WTC11 (cell line): Measurements from ENCODE around the gene MED12L. TPM values are rescaled to one million over a fixed set of nuclear protein-coding genes. Genes with fewer than 3 reads are reported as not detected.

ENCODE experiments used
- ATAC-seq: fragments of 200-7000 bp; cut with Tn5 transposase; 2 replicates; pipeline ENCODE4 v1.10.0; 2021; ENCODE audit warnings: mild to moderate bottlenecking, moderate library complexity
- CTCF ChIA-PET: fragments of 300-600 bp; sonication (Branson Sonifier 250); formaldehyde crosslinking; loops from one replicate; lab custom pipeline; 2021; ENCODE audit warnings: antibody characterized with exemption; lab: Charles Lee
- POLR2A ChIA-PET: fragments of 350-600 bp; sonication (Branson Sonifier 250); formaldehyde crosslinking; loops from one replicate; lab custom pipeline; 2021; ENCODE audit warnings: antibody characterized with exemption; lab: Charles Lee
- DNase-seq: peaks from one replicate; pipeline ENCODE4 v3.0.0; 2021; ENCODE audit warnings: low spot score
- H3K27ac Mint-ChIP-seq: 2 replicates; pipeline ENCODE4 v1.8.0; 2021; ENCODE audit warnings: mixed read lengths
- H3K27me3 Mint-ChIP-seq: 2 replicates; pipeline ENCODE4 v1.8.0; 2021; ENCODE audit warnings: low read depth, mild to moderate bottlenecking, moderate library complexity, mixed read lengths
- H3K36me3 Mint-ChIP-seq: 2 replicates; pipeline ENCODE4 v1.8.0; 2021; ENCODE audit warnings: mixed read lengths
- H3K4me1 Mint-ChIP-seq: 2 replicates; pipeline ENCODE4 v1.8.0; 2022; ENCODE audit warnings: mixed read lengths
- H3K4me3 Mint-ChIP-seq: 2 replicates; pipeline ENCODE4 v1.8.0; 2021; ENCODE audit warnings: mild to moderate bottlenecking, moderate library complexity, mixed read lengths
- H3K9me3 Mint-ChIP-seq: 2 replicates; pipeline ENCODE4 v1.8.0; 2021; ENCODE audit warnings: mixed read lengths
- CTCF ChIP-seq: fragments of 200-600 bp; IDR thresholded peaks from 2 replicates; pipeline ENCODE4 v1.8.0; 2022; ENCODE audit warnings: antibody characterized with exemption
- ELF4 ChIP-seq: sonication (generic); formaldehyde crosslinking; IDR thresholded peaks from 2 replicates; pipeline ENCODE4 v1.8.1; 2022; ENCODE audit warnings: low read depth, mild to moderate bottlenecking, moderate library complexity, missing genetic modification reagents
- HMGXB4 ChIP-seq: sonication (generic); formaldehyde crosslinking; IDR thresholded peaks from 2 replicates; pipeline ENCODE4 v1.8.1; 2023; ENCODE audit warnings: mild to moderate bottlenecking, moderate library complexity, missing genetic modification reagents
- JUN ChIP-seq: sonication (generic); formaldehyde crosslinking; IDR thresholded peaks from 2 replicates; pipeline ENCODE4 v1.8.0; 2023; ENCODE audit warnings: mild to moderate bottlenecking, missing genetic modification reagents
- NR3C1 ChIP-seq: sonication (generic); formaldehyde crosslinking; conservative IDR thresholded peaks from 2 replicates; pipeline ENCODE4 v1.8.1; 2023; ENCODE audit warnings: low read depth, mild to moderate bottlenecking, missing genetic modification reagents
- PRDM15 ChIP-seq: sonication (generic); formaldehyde crosslinking; IDR thresholded peaks from 2 replicates; pipeline ENCODE4 v1.8.0; 2022; ENCODE audit warnings: missing genetic modification reagents
- RORB ChIP-seq: fragments of 250-450 bp; sonication (Bioruptor Pico); IDR thresholded peaks from 2 replicates; pipeline ENCODE4 v1.9.0; 2021; ENCODE audit warnings: mild to moderate bottlenecking
- SP1 ChIP-seq: sonication (generic); formaldehyde crosslinking; conservative IDR thresholded peaks from 2 replicates; pipeline ENCODE4 v1.8.1; 2022; ENCODE audit warnings: missing genetic modification reagents
- TEAD1 ChIP-seq: sonication (generic); formaldehyde crosslinking; IDR thresholded peaks from 2 replicates; pipeline ENCODE4 v1.8.0; 2022; ENCODE audit warnings: mild to moderate bottlenecking, missing genetic modification reagents
- TP53 ChIP-seq: sonication (generic); formaldehyde crosslinking; IDR thresholded peaks from 2 replicates; pipeline ENCODE4 v1.8.1; 2023; ENCODE audit warnings: mild to moderate bottlenecking, missing genetic modification reagents
- ZBTB43 ChIP-seq: sonication (generic); formaldehyde crosslinking; IDR thresholded peaks from 2 replicates; pipeline ENCODE4 v1.8.1; 2023; ENCODE audit warnings: mild to moderate bottlenecking, missing genetic modification reagents
- ZMAT4 ChIP-seq: fragments of 250-450 bp; sonication (Bioruptor Pico); IDR thresholded peaks from 2 replicates; pipeline ENCODE4 v1.9.0; 2021; ENCODE audit warnings: mild to moderate bottlenecking
- ZNF121 ChIP-seq: sonication (generic); formaldehyde crosslinking; IDR thresholded peaks from 2 replicates; pipeline ENCODE4 v1.8.0; 2023; ENCODE audit warnings: missing genetic modification reagents
- ZNF416 ChIP-seq: fragments of 250-450 bp; sonication (Bioruptor Pico); IDR thresholded peaks from 2 replicates; pipeline ENCODE4 v1.9.0; 2021; ENCODE audit warnings: mild to moderate bottlenecking, inconsistent platforms
- ZNF671 ChIP-seq: fragments of 250-450 bp; sonication (Bioruptor Pico); IDR thresholded peaks from 2 replicates; pipeline ENCODE4 v1.8.0; 2021; ENCODE audit warnings: mild to moderate bottlenecking
- total RNA-seq: library from RNA; stranded (reverse); gene quantifications from 3 replicates; pipeline ENCODE4 v1.2.3, GENCODE V29; 2021
- TF ChIP-seq, protein P1 (sequence below): fragments of 250-450 bp; sonication (Bioruptor Pico); IDR thresholded peaks from 2 replicates; pipeline ENCODE4 v1.9.0; 2021; ENCODE audit warnings: moderate library complexity, mild to moderate bottlenecking, inconsistent platforms, borderline replicate concordance
- TF ChIP-seq, protein P2 (sequence below): sonication (generic); formaldehyde crosslinking; IDR thresholded peaks from 2 replicates; pipeline ENCODE4 v1.8.0; 2023; ENCODE audit warnings: mild to moderate bottlenecking, missing genetic modification reagents
- TF ChIP-seq, protein P3 (sequence below): sonication (generic); formaldehyde crosslinking; IDR thresholded peaks from 2 replicates; pipeline ENCODE4 v1.8.1; 2023; ENCODE audit warnings: mild to moderate bottlenecking, missing genetic modification reagents, moderate library complexity

The MED12L gene
- total RNA-seq, 1 experiment from 2014 or later = 27.4 TPM

DNA sequence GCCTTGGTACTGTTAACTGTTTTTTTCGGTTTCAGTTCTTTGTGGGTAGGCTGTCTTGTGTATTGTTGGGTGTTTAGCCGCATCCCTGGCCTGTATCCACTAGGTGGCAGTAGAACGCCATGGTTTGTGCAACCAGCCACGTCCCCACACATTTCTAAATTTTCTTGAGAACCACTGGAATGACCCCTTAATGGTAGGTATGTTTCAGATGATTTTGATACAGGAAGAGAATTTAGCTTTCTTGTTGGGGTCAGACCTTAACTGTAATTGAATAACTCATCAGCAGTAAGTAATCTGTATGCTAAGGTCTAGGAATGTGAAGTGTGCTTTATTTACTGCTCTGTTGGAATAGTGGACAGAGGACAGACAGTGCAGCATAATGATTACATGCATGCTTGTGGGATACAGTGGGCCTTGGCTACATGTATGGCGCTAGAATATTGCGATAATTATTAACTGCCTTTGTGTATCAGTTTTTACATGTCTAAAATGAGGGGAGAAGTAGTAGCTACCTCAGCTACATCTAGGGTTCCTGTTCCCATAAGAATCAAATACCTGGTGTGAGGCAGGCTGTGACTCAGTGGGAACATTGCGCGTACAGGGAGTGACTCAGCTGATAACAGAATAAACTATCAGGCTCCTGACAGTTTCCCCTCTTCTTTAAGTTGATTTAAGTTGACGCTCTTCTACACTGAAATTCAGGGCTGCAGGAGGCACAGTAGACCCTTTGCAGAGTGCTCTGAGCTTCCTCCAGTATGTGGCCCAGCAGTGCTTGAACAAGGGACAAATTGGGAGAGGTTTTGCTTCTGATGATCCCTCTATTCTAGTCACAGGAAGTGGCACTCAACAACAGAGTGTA, 142.6 kb downstream of the MED12L start:
- H3K4me1 Mint-ChIP-seq = peaks cover 27% of the 10 kb centered on the region
- peak; percentile 84 for ATAC-seq
- no peak for TF ChIP-seq PRDM15 (CRISPR knock-in tag)
- TF ChIP-seq CTCF = peak; percentile 81
- TF ChIP-seq ZNF671 (CRISPR knock-in tag) = no peak
- no peak for TF ChIP-seq ELF4 (CRISPR knock-in tag)
- H3K9me3 Mint-ChIP-seq = peaks cover 8% of the 10 kb centered on the region
- peaks cover 10% of the 10 kb centered on the region for H3K36me3 Mint-ChIP-seq
- ChIA-PET POLR2A (no interaction called here), CTCF (interaction anchor here (0.6 to 2.6 kb wide), 5 partner anchors 20 to 195 kb away, joined by 3 to 7 read pairs (median 3); no protein-coding TSS in a partner anchor)
- H3K27me3 Mint-ChIP-seq = no peaks in the 10 kb centered on the region
- peak; percentile 77 for DNase-seq
- H3K27ac Mint-ChIP-seq = peak overlapping the region; percentile 69
- no peak overlapping the region for H3K4me3 Mint-ChIP-seq

- Mint-ChIP-seq H3K9me3 (peaks cover 7% of the 10 kb centered on the region), H3K4me1 (peaks cover 29% of the 10 kb centered on the region), H3K4me3 (no peak overlapping the region), H3K27ac (peak overlapping the region; percentile 69), H3K27me3 (no peaks in the 10 kb centered on the region), H3K36me3 (peaks cover 12% of the 10 kb centered on the region)
- ChIA-PET POLR2A (no interaction called here), CTCF (interaction anchor here (0.5 to 2.6 kb wide), 4 partner anchors 21 to 189 kb away, joined by 3 to 7 read pairs (median 4); no protein-coding TSS in a partner anchor)
- DNase-seq = no peak
- no peak for ATAC-seq
- no peak for TF ChIP-seq ZNF121 (CRISPR knock-in tag)
- TF ChIP-seq NR3C1 = no peak
- TF ChIP-seq RORB (CRISPR knock-in tag) = no peak
- TF ChIP-seq CTCF = no peak
- no peak for TF ChIP-seq SP1 (CRISPR knock-in tag)
- no peak for TF ChIP-seq JUN
- no peak for TF ChIP-seq TEAD1 (CRISPR knock-in tag)
- TF ChIP-seq, protein P1, sequence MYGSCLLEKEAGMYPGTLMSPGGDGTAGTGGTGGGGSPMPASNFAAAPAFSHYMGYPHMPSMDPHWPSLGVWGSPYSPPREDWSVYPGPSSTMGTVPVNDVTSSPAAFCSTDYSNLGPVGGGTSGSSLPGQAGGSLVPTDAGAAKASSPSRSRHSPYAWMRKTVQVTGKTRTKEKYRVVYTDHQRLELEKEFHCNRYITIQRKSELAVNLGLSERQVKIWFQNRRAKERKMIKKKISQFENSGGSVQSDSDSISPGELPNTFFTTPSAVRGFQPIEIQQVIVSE (CRISPR knock-in tag) = no peak
- TF ChIP-seq TP53 (CRISPR knock-in tag) = no peak
- no peak for TF ChIP-seq HMGXB4 (CRISPR knock-in tag)
- TF ChIP-seq ZBTB43 = no peak
- TF ChIP-seq ZNF416 (CRISPR knock-in tag) = no peak
- TF ChIP-seq, protein P2, sequence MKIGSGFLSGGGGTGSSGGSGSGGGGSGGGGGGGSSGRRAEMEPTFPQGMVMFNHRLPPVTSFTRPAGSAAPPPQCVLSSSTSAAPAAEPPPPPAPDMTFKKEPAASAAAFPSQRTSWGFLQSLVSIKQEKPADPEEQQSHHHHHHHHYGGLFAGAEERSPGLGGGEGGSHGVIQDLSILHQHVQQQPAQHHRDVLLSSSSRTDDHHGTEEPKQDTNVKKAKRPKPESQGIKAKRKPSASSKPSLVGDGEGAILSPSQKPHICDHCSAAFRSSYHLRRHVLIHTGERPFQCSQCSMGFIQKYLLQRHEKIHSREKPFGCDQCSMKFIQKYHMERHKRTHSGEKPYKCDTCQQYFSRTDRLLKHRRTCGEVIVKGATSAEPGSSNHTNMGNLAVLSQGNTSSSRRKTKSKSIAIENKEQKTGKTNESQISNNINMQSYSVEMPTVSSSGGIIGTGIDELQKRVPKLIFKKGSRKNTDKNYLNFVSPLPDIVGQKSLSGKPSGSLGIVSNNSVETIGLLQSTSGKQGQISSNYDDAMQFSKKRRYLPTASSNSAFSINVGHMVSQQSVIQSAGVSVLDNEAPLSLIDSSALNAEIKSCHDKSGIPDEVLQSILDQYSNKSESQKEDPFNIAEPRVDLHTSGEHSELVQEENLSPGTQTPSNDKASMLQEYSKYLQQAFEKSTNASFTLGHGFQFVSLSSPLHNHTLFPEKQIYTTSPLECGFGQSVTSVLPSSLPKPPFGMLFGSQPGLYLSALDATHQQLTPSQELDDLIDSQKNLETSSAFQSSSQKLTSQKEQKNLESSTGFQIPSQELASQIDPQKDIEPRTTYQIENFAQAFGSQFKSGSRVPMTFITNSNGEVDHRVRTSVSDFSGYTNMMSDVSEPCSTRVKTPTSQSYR (CRISPR knock-in tag) = no peak
- TF ChIP-seq, protein P3, sequence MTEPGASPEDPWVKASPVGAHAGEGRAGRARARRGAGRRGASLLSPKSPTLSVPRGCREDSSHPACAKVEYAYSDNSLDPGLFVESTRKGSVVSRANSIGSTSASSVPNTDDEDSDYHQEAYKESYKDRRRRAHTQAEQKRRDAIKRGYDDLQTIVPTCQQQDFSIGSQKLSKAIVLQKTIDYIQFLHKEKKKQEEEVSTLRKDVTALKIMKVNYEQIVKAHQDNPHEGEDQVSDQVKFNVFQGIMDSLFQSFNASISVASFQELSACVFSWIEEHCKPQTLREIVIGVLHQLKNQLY (CRISPR knock-in tag) = no peak
- TF ChIP-seq ZMAT4 (CRISPR knock-in tag) = no peak
Measured at GRCh38 chr3:151228666-151229040, 143.2 kb downstream of the MED12L start.
